Measurements from ENCODE around the gene IPO11. TPM values are rescaled to one million over a fixed set of nuclear protein-coding genes. Genes with fewer than 3 reads are reported as not detected.

The IPO11 gene
- total and polyA plus RNA-seq, 2 experiments from 2014 or later = 18.7 to 64.7 TPM

DNA sequence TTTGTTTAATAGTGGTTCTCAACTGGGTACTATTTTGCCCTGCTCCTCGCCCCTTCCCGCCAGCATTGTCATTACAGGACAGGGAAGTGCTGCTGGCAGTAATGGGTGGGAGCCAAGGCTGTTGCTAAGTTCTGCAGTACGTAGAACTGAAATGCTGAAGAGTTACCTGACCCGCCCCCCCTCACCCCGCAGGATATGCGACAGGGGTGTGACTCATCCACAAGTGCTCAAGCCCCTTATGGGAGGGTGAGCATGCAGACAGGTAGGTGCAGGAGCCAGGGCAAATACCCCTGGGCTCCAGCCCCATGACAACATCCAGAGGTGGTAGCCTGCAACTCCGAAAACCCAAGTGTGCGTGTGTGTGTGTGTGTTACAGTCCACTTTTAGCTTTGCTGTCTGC is 201.8 kb downstream of the IPO11 start:
- H3K27ac ChIP-seq (ENCODE audit: low read depth) = no peak overlapping the region
- no peaks in the 10 kb centered on the region for H3K36me3 ChIP-seq (ENCODE audit: insufficient read depth)
- H3K4me1 ChIP-seq (ENCODE audit: insufficient read depth) = no peaks in the 10 kb centered on the region; the same call in 1 of the 2 replicates
- no peak overlapping the region; the same call in 1 of the 2 replicates for H3K27ac Mint-ChIP-seq
- H3K9me3 Mint-ChIP-seq = peaks cover 14% of the 10 kb centered on the region; the same call in 1 of the 3 replicates
- H3K4me1 Mint-ChIP-seq = no peaks in the 10 kb centered on the region; the same call in 2 of the 3 replicates
- no peaks in the 10 kb centered on the region for H3K27me3 ChIP-seq (ENCODE audit: insufficient read depth)
- TF ChIP-seq JUNB (IDR thresholded peaks at IDR 0.05; ENCODE audit: unreplicated experiment) = no peak
- TF ChIP-seq EZH2phosphoT487 (IDR thresholded peaks at IDR 0.05; ENCODE audit: unreplicated experiment) = no peak
- TF ChIP-seq POLR2AphosphoS5 (IDR thresholded peaks at IDR 0.05; ENCODE audit: low read depth) = no peak
- no peak for TF ChIP-seq EZH2 (IDR thresholded peaks at IDR 0.05; ENCODE audit: low read depth, unreplicated experiment)
- TF ChIP-seq NANOG (IDR thresholded peaks at IDR 0.05; ENCODE audit: borderline replicate concordance) = no peak
- TF ChIP-seq, protein P1, sequence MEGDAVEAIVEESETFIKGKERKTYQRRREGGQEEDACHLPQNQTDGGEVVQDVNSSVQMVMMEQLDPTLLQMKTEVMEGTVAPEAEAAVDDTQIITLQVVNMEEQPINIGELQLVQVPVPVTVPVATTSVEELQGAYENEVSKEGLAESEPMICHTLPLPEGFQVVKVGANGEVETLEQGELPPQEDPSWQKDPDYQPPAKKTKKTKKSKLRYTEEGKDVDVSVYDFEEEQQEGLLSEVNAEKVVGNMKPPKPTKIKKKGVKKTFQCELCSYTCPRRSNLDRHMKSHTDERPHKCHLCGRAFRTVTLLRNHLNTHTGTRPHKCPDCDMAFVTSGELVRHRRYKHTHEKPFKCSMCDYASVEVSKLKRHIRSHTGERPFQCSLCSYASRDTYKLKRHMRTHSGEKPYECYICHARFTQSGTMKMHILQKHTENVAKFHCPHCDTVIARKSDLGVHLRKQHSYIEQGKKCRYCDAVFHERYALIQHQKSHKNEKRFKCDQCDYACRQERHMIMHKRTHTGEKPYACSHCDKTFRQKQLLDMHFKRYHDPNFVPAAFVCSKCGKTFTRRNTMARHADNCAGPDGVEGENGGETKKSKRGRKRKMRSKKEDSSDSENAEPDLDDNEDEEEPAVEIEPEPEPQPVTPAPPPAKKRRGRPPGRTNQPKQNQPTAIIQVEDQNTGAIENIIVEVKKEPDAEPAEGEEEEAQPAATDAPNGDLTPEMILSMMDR (conservative IDR thresholded peaks at IDR 0.05; ENCODE audit: low read depth in 2 of 2) = no peak
- TF ChIP-seq, protein P2, sequence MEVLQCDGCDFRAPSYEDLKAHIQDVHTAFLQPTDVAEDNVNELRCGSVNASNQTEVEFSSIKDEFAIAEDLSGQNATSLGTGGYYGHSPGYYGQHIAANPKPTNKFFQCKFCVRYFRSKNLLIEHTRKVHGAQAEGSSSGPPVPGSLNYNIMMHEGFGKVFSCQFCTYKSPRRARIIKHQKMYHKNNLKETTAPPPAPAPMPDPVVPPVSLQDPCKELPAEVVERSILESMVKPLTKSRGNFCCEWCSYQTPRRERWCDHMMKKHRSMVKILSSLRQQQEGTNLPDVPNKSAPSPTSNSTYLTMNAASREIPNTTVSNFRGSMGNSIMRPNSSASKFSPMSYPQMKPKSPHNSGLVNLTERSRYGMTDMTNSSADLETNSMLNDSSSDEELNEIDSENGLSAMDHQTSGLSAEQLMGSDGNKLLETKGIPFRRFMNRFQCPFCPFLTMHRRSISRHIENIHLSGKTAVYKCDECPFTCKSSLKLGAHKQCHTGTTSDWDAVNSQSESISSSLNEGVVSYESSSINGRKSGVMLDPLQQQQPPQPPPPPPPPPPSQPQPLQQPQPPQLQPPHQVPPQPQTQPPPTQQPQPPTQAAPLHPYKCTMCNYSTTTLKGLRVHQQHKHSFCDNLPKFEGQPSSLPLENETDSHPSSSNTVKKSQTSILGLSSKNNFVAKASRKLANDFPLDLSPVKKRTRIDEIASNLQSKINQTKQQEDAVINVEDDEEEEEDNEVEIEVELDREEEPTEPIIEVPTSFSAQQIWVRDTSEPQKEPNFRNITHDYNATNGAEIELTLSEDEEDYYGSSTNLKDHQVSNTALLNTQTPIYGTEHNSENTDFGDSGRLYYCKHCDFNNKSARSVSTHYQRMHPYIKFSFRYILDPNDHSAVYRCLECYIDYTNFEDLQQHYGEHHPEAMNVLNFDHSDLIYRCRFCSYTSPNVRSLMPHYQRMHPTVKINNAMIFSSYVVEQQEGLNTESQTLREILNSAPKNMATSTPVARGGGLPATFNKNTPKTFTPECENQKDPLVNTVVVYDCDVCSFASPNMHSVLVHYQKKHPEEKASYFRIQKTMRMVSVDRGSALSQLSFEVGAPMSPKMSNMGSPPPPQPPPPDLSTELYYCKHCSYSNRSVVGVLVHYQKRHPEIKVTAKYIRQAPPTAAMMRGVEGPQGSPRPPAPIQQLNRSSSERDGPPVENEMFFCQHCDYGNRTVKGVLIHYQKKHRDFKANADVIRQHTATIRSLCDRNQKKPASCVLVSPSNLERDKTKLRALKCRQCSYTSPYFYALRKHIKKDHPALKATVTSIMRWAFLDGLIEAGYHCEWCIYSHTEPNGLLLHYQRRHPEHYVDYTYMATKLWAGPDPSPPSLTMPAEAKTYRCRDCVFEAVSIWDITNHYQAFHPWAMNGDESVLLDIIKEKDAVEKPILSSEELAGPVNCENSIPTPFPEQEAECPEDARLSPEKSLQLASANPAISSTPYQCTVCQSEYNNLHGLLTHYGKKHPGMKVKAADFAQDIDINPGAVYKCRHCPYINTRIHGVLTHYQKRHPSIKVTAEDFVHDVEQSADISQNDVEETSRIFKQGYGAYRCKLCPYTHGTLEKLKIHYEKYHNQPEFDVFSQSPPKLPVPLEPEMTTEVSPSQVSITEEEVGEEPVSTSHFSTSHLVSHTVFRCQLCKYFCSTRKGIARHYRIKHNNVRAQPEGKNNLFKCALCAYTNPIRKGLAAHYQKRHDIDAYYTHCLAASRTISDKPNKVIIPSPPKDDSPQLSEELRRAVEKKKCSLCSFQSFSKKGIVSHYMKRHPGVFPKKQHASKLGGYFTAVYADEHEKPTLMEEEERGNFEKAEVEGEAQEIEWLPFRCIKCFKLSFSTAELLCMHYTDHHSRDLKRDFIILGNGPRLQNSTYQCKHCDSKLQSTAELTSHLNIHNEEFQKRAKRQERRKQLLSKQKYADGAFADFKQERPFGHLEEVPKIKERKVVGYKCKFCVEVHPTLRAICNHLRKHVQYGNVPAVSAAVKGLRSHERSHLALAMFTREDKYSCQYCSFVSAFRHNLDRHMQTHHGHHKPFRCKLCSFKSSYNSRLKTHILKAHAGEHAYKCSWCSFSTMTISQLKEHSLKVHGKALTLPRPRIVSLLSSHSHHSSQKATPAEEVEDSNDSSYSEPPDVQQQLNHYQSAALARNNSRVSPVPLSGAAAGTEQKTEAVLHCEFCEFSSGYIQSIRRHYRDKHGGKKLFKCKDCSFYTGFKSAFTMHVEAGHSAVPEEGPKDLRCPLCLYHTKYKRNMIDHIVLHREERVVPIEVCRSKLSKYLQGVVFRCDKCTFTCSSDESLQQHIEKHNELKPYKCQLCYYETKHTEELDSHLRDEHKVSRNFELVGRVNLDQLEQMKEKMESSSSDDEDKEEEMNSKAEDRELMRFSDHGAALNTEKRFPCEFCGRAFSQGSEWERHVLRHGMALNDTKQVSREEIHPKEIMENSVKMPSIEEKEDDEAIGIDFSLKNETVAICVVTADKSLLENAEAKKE (CRISPR knock-in tag; IDR thresholded peaks at IDR 0.05) = no peak
- no peak for TF ChIP-seq ZNF331 (CRISPR knock-in tag; IDR thresholded peaks at IDR 0.05; ENCODE audit: low read depth)
- TF ChIP-seq, protein P3, sequence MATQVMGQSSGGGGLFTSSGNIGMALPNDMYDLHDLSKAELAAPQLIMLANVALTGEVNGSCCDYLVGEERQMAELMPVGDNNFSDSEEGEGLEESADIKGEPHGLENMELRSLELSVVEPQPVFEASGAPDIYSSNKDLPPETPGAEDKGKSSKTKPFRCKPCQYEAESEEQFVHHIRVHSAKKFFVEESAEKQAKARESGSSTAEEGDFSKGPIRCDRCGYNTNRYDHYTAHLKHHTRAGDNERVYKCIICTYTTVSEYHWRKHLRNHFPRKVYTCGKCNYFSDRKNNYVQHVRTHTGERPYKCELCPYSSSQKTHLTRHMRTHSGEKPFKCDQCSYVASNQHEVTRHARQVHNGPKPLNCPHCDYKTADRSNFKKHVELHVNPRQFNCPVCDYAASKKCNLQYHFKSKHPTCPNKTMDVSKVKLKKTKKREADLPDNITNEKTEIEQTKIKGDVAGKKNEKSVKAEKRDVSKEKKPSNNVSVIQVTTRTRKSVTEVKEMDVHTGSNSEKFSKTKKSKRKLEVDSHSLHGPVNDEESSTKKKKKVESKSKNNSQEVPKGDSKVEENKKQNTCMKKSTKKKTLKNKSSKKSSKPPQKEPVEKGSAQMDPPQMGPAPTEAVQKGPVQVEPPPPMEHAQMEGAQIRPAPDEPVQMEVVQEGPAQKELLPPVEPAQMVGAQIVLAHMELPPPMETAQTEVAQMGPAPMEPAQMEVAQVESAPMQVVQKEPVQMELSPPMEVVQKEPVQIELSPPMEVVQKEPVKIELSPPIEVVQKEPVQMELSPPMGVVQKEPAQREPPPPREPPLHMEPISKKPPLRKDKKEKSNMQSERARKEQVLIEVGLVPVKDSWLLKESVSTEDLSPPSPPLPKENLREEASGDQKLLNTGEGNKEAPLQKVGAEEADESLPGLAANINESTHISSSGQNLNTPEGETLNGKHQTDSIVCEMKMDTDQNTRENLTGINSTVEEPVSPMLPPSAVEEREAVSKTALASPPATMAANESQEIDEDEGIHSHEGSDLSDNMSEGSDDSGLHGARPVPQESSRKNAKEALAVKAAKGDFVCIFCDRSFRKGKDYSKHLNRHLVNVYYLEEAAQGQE (IDR thresholded peaks at IDR 0.05; ENCODE audit: unreplicated experiment) = no peak
- TF ChIP-seq CREB1 (CRISPR knock-in tag; IDR thresholded peaks at IDR 0.05; ENCODE audit: low read depth) = no peak
- TF ChIP-seq ZNF114 (CRISPR knock-in tag; IDR thresholded peaks at IDR 0.05) = no peak
- TF ChIP-seq STAT1 (IDR thresholded peaks at IDR 0.05; ENCODE audit: unreplicated experiment) = no peak
- TF ChIP-seq, protein P4, sequence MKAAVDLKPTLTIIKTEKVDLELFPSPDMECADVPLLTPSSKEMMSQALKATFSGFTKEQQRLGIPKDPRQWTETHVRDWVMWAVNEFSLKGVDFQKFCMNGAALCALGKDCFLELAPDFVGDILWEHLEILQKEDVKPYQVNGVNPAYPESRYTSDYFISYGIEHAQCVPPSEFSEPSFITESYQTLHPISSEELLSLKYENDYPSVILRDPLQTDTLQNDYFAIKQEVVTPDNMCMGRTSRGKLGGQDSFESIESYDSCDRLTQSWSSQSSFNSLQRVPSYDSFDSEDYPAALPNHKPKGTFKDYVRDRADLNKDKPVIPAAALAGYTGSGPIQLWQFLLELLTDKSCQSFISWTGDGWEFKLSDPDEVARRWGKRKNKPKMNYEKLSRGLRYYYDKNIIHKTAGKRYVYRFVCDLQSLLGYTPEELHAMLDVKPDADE (IDR thresholded peaks at IDR 0.05) = no peak
- H4K20me1 ChIP-seq (replicated peaks; ENCODE audit: insufficient read depth) = no peaks in the 10 kb centered on the region
- no peaks in the 10 kb centered on the region; the same call in 1 of the 2 replicates for H3K9me2 ChIP-seq (ENCODE audit: insufficient read depth)
- no peak overlapping the region for H2AFZ ChIP-seq
- H3K36me3 Mint-ChIP-seq (ENCODE audit: low read depth) = peaks cover 30% of the 10 kb centered on the region
- no peak overlapping the region for H3K4me2 ChIP-seq
- H3K27me3 Mint-ChIP-seq (ENCODE audit: insufficient read depth, low read depth, poor library complexity) = peaks cover 3% of the 10 kb centered on the region
- ATAC-seq (no peak), DNase-seq (ENCODE audit: low spot score) (no peak)
- H3K79me2 ChIP-seq (replicated peaks; ENCODE audit: insufficient read depth) = no peaks in the 10 kb centered on the region
- H3K4me3 Mint-ChIP-seq = no peak overlapping the region
- no peak overlapping the region for H3K4me3 ChIP-seq
- H3F3A ChIP-seq (replicated peaks; ENCODE audit: low read depth) = no peaks in the 10 kb centered on the region

Measured in GM23338 (cell line).